Measurements from ENCODE around the gene LRRC36.

The LRRC36 gene

DNA sequence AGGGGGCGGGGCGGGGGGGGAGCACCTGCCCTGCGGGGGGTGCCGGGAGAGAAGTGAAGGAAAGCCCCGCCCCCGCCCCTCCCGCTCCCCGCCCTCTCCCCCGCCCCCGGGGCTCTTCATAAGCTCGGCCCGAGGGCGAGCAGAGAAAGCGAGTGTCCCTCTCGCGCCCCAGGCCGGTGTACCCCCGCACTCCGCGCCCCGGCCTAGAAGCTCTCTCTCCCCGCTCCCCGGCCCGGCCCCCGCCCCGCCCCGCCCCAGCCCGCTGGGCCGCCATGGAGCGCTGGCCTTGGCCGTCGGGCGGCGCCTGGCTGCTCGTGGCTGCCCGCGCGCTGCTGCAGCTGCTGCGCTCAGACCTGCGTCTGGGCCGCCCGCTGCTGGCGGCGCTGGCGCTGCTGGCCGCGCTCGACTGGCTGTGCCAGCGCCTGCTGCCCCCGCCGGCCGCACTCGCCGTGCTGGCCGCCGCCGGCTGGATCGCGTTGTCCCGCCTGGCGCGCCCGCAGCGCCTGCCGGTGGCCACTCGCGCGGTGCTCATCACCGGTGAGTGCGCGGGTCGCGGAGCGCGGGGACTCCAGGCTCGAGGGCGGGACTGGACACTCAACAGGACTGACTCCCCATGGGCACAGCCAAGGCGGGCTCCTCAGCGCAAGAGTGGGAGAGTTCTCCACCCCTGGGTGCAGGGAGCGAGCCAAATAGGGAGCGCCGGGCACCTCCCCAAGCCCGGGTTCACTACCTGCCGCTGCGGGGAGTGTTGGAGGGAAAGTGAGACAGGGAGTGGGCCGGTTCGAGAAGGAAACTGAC lies 104.6 kb downstream of the LRRC36 start, which contains the start of gene HSD11B2 (continued):
- TF ChIP-seq SCRT2 (tag by site-specific recombination; IDR thresholded peaks at IDR 0.05) (no peak), GFI1B (tag by site-specific recombination; IDR thresholded peaks at IDR 0.05) (no peak), ZNF211 (tag by site-specific recombination; IDR thresholded peaks at IDR 0.05; ENCODE audit: low read depth) (no peak), ZFP3 (tag by site-specific recombination; IDR thresholded peaks at IDR 0.05; ENCODE audit: low read depth) (no peak), ZNF184 (tag by site-specific recombination; IDR thresholded peaks at IDR 0.05) (no peak), ZNF658 (tag by site-specific recombination; IDR thresholded peaks at IDR 0.05) (no peak), ZBTB1 (tag by site-specific recombination; IDR thresholded peaks at IDR 0.05) (no peak), ZNF561 (tag by site-specific recombination; IDR thresholded peaks at IDR 0.05; ENCODE audit: borderline replicate concordance) (no peak), MYNN (tag by site-specific recombination; IDR thresholded peaks at IDR 0.05; ENCODE audit: borderline replicate concordance) (no peak)
- TF ChIP-seq, protein P1, sequence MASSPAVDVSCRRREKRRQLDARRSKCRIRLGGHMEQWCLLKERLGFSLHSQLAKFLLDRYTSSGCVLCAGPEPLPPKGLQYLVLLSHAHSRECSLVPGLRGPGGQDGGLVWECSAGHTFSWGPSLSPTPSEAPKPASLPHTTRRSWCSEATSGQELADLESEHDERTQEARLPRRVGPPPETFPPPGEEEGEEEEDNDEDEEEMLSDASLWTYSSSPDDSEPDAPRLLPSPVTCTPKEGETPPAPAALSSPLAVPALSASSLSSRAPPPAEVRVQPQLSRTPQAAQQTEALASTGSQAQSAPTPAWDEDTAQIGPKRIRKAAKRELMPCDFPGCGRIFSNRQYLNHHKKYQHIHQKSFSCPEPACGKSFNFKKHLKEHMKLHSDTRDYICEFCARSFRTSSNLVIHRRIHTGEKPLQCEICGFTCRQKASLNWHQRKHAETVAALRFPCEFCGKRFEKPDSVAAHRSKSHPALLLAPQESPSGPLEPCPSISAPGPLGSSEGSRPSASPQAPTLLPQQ (tag by site-specific recombination; IDR thresholded peaks at IDR 0.05): no peak
- TF ChIP-seq, protein P2, sequence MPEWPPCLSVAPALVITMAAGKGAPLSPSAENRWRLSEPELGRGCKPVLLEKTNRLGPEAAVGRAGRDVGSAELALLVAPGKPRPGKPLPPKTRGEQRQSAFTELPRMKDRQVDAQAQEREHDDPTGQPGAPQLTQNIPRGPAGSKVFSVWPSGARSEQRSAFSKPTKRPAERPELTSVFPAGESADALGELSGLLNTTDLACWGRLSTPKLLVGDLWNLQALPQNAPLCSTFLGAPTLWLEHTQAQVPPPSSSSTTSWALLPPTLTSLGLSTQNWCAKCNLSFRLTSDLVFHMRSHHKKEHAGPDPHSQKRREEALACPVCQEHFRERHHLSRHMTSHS (tag by site-specific recombination; IDR thresholded peaks at IDR 0.05): no peak
- TF ChIP-seq, protein P3, sequence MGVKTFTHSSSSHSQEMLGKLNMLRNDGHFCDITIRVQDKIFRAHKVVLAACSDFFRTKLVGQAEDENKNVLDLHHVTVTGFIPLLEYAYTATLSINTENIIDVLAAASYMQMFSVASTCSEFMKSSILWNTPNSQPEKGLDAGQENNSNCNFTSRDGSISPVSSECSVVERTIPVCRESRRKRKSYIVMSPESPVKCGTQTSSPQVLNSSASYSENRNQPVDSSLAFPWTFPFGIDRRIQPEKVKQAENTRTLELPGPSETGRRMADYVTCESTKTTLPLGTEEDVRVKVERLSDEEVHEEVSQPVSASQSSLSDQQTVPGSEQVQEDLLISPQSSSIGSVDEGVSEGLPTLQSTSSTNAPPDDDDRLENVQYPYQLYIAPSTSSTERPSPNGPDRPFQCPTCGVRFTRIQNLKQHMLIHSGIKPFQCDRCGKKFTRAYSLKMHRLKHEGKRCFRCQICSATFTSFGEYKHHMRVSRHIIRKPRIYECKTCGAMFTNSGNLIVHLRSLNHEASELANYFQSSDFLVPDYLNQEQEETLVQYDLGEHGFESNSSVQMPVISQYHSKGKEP (tag by site-specific recombination; IDR thresholded peaks at IDR 0.05): 0 out of 2 replicates have a peak, but pooled peaks have one; percentile 20
- TF ChIP-seq, protein P4, sequence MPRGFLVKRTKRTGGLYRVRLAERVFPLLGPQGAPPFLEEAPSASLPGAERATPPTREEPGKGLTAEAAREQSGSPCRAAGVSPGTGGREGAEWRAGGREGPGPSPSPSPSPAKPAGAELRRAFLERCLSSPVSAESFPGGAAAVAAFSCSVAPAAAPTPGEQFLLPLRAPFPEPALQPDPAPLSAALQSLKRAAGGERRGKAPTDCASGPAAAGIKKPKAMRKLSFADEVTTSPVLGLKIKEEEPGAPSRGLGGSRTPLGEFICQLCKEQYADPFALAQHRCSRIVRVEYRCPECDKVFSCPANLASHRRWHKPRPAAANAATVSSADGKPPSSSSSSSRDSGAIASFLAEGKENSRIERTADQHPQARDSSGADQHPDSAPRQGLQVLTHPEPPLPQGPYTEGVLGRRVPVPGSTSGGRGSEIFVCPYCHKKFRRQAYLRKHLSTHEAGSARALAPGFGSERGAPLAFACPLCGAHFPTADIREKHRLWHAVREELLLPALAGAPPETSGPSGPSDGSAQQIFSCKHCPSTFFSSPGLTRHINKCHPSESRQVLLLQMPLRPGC (tag by site-specific recombination; IDR thresholded peaks at IDR 0.05): no peak
- TF ChIP-seq, protein P5, sequence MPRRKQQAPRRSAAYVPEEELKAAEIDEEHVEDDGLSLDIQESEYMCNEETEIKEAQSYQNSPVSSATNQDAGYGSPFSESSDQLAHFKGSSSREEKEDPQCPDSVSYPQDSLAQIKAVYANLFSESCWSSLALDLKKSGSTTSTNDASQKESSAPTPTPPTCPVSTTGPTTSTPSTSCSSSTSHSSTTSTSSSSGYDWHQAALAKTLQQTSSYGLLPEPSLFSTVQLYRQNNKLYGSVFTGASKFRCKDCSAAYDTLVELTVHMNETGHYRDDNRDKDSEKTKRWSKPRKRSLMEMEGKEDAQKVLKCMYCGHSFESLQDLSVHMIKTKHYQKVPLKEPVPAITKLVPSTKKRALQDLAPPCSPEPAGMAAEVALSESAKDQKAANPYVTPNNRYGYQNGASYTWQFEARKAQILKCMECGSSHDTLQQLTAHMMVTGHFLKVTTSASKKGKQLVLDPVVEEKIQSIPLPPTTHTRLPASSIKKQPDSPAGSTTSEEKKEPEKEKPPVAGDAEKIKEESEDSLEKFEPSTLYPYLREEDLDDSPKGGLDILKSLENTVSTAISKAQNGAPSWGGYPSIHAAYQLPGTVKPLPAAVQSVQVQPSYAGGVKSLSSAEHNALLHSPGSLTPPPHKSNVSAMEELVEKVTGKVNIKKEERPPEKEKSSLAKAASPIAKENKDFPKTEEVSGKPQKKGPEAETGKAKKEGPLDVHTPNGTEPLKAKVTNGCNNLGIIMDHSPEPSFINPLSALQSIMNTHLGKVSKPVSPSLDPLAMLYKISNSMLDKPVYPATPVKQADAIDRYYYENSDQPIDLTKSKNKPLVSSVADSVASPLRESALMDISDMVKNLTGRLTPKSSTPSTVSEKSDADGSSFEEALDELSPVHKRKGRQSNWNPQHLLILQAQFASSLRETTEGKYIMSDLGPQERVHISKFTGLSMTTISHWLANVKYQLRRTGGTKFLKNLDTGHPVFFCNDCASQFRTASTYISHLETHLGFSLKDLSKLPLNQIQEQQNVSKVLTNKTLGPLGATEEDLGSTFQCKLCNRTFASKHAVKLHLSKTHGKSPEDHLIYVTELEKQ (tag by site-specific recombination; IDR thresholded peaks at IDR 0.05; ENCODE audit: borderline replicate concordance): no peak
- TF ChIP-seq, protein P6, sequence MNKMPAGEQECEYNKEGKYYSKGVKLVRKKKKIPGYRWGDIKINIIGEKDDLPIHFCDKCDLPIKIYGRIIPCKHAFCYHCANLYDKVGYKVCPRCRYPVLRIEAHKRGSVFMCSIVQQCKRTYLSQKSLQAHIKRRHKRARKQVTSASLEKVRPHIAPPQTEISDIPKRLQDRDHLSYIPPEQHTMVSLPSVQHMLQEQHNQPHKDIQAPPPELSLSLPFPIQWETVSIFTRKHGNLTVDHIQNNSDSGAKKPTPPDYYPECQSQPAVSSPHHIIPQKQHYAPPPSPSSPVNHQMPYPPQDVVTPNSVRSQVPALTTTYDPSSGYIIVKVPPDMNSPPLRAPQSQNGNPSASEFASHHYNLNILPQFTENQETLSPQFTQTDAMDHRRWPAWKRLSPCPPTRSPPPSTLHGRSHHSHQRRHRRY (tag by site-specific recombination; IDR thresholded peaks at IDR 0.05): no peak
- TF ChIP-seq, protein P7, sequence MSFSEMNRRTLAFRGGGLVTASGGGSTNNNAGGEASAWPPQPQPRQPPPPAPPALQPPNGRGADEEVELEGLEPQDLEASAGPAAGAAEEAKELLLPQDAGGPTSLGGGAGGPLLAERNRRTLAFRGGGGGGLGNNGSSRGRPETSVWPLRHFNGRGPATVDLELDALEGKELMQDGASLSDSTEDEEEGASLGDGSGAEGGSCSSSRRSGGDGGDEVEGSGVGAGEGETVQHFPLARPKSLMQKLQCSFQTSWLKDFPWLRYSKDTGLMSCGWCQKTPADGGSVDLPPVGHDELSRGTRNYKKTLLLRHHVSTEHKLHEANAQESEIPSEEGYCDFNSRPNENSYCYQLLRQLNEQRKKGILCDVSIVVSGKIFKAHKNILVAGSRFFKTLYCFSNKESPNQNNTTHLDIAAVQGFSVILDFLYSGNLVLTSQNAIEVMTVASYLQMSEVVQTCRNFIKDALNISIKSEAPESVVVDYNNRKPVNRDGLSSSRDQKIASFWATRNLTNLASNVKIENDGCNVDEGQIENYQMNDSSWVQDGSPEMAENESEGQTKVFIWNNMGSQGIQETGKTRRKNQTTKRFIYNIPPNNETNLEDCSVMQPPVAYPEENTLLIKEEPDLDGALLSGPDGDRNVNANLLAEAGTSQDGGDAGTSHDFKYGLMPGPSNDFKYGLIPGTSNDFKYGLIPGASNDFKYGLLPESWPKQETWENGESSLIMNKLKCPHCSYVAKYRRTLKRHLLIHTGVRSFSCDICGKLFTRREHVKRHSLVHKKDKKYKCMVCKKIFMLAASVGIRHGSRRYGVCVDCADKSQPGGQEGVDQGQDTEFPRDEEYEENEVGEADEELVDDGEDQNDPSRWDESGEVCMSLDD (tag by site-specific recombination; IDR thresholded peaks at IDR 0.05): no peak
